Vagina (tissue), 2 donors: ENCODE data around the gene LPO.

ENCODE experiments used
- POLR2A ChIP-seq, 2 donors: fragments of 450-650 bp; IDR thresholded peaks; one replicate each; pipeline ENCODE4 v1.6.1; 2017; ENCODE audit warnings: antibody characterized with exemption in 2 of 2, mild to moderate bottlenecking in 2 of 2, moderate library complexity in 2 of 2
- POLR2AphosphoS5 ChIP-seq, 2 donors: sonication (generic); formaldehyde crosslinking; IDR thresholded peaks; one replicate each; pipeline ENCODE4 v1.9.0; 2017; ENCODE audit warnings: antibody characterized with exemption in 2 of 2, mild to moderate bottlenecking in 2 of 2, low read depth in 1 of 2; ENCODE audit not compliant: insufficient read depth in 1 of 2
- TF ChIP-seq, protein P1 (sequence below), 3 experiments: fragments of 450-650 bp in 2 of 3; fragments of 200-600 bp in 1 of 3; sonication (generic) in 1 of 3; IDR thresholded peaks; one replicate each; pipeline ENCODE4 v1.5.1; 2017 to 2019; ENCODE audit warnings: antibody characterized with exemption in 3 of 3, mild to moderate bottlenecking in 2 of 3, moderate library complexity in 2 of 3

DNA sequence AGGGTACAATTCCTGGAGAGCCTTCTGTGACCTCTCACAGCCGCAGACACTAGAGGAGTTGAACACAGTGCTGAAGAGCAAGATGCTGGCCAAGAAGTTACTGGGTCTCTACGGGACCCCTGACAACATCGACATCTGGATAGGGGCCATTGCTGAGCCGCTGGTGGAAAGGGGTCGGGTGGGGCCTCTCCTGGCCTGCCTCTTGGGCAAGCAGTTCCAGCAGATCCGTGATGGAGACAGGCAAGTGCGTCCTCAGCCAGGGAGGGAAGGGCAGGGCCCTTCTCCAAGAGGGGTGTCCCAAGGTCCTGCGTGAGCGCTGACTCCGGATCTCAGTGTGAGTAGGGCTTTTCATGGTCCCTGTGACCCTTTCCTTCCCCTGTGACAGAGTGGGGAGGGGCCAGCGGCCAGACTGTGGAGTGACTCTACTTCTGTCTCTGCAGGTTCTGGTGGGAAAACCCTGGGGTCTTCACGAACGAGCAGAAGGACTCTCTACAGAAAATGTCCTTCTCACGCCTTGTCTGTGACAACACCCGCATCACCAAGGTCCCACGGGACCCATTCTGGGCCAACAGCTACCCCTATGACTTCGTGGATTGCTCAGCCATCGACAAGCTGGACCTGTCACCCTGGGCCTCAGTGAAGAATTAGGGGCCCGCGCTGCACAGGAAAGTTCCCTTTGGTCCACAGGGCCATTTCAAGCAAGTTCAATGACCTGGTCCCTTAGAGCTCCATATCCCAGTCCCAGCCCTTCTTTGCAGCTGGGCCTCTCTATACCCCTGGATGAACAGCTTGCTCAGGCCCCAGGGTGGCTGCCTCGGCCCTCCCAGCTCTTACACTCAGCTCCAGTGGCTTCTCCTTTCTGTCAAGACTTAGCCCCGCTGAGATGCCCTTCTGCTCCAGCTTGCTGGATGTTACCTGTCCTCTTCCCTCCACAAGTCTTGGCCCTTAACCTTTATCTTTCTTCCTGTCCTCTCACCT is 29.3 kb downstream of the LPO start:
- TF ChIP-seq POLR2A (IDR thresholded peaks at IDR 0.05) (no peak), POLR2AphosphoS5 (IDR thresholded peaks at IDR 0.05; ENCODE audit: insufficient read depth in 1 of 2, low read depth in 1 of 2) (no peak)
- TF ChIP-seq, protein P1, sequence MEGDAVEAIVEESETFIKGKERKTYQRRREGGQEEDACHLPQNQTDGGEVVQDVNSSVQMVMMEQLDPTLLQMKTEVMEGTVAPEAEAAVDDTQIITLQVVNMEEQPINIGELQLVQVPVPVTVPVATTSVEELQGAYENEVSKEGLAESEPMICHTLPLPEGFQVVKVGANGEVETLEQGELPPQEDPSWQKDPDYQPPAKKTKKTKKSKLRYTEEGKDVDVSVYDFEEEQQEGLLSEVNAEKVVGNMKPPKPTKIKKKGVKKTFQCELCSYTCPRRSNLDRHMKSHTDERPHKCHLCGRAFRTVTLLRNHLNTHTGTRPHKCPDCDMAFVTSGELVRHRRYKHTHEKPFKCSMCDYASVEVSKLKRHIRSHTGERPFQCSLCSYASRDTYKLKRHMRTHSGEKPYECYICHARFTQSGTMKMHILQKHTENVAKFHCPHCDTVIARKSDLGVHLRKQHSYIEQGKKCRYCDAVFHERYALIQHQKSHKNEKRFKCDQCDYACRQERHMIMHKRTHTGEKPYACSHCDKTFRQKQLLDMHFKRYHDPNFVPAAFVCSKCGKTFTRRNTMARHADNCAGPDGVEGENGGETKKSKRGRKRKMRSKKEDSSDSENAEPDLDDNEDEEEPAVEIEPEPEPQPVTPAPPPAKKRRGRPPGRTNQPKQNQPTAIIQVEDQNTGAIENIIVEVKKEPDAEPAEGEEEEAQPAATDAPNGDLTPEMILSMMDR (IDR thresholded peaks at IDR 0.05), result no peak
